ENCODE measurements around the gene TRAPPC2.
A peak's percentile ranks its signal among the peaks of the same experiment; 100 is the strongest.

Gene TRAPPC2

GRCh38 chrX:13669246-13669737 lies 65.1 kb downstream of the TRAPPC2 start:
- no peaks in the 10 kb centered on the region for H4K20me1 ChIP-seq (ENCODE audit: insufficient read depth)
- peak overlapping the region; percentile 68; the same call in 1 of the 2 replicates for H3K9ac ChIP-seq
- H3K36me3 ChIP-seq (ENCODE audit: insufficient read depth), result no peaks in the 10 kb centered on the region
- no peak for TF ChIP-seq CTCF (conservative IDR thresholded peaks at IDR 0.05; ENCODE audit: low read depth, low read length)
- H3K79me2 ChIP-seq (ENCODE audit: insufficient read depth, low read depth), result no peaks in the 10 kb centered on the region; the same call in 1 of the 2 replicates
- no peaks in the 10 kb centered on the region for H3K27me3 ChIP-seq (ENCODE audit: insufficient read depth, low read depth)
- peak overlapping the region; percentile 55; the same call in 1 of the 2 replicates for H3K4me2 ChIP-seq
- peak overlapping the region; percentile 15; the same call in 1 of the 2 replicates for H2AFZ ChIP-seq (ENCODE audit: low read depth)
- H3K27ac ChIP-seq, result peak overlapping the region; percentile 92
- no peak overlapping the region for H3K4me3 ChIP-seq (IDR thresholded peaks at IDR 0.05; ENCODE audit: insufficient read depth, low read depth, low read length)
- H3K4me1 ChIP-seq (ENCODE audit: low read depth, poor library complexity, severe bottlenecking), result peaks cover 65% of the 10 kb centered on the region

GRCh38 chrX:13667919-13668318 lies 66.5 kb downstream of the TRAPPC2 start:
- Histone ChIP-seq H3K36me3 (ENCODE audit: insufficient read depth) (no peaks in the 10 kb centered on the region), H3K4me3 (IDR thresholded peaks at IDR 0.05; ENCODE audit: insufficient read depth, low read depth, low read length) (no peak overlapping the region), H3K27ac (peak overlapping the region; percentile 92; the same call in 1 of the 2 replicates), H2AFZ (ENCODE audit: low read depth) (no peak overlapping the region), H3K27me3 (ENCODE audit: insufficient read depth, low read depth) (no peaks in the 10 kb centered on the region), H3K79me2 (ENCODE audit: insufficient read depth, low read depth) (no peaks in the 10 kb centered on the region; the same call in 1 of the 2 replicates), H3K4me1 (ENCODE audit: low read depth, poor library complexity, severe bottlenecking) (peaks cover 79% of the 10 kb centered on the region), H4K20me1 (ENCODE audit: insufficient read depth) (no peaks in the 10 kb centered on the region), H3K4me2 (peak overlapping the region; percentile 17; the same call in 1 of the 2 replicates), H3K9ac (no peak overlapping the region)
- TF ChIP-seq CTCF (conservative IDR thresholded peaks at IDR 0.05; ENCODE audit: low read depth, low read length), result no peak

- Histone ChIP-seq H4K20me1 (ENCODE audit: insufficient read depth) (no peaks in the 10 kb centered on the region), H3K4me3 (IDR thresholded peaks at IDR 0.05; ENCODE audit: insufficient read depth, low read depth, low read length) (no peak overlapping the region), H3K4me1 (ENCODE audit: low read depth, poor library complexity, severe bottlenecking) (peaks cover 85% of the 10 kb centered on the region), H3K79me2 (ENCODE audit: insufficient read depth, low read depth) (no peaks in the 10 kb centered on the region; the same call in 1 of the 2 replicates), H2AFZ (ENCODE audit: low read depth) (no peak overlapping the region), H3K4me2 (no peak overlapping the region; the same call in 1 of the 2 replicates), H3K27me3 (ENCODE audit: insufficient read depth, low read depth) (no peaks in the 10 kb centered on the region), H3K27ac (no peak overlapping the region; the same call in 1 of the 2 replicates), H3K9ac (no peak overlapping the region), H3K36me3 (ENCODE audit: insufficient read depth) (no peaks in the 10 kb centered on the region)
- no peak for TF ChIP-seq CTCF (conservative IDR thresholded peaks at IDR 0.05; ENCODE audit: low read depth, low read length)
These were observed 67.6 kb downstream of the TRAPPC2 start for GRCh38 chrX:13666836-13667235.

- no peaks in the 10 kb centered on the region for H3K27me3 ChIP-seq (ENCODE audit: insufficient read depth, low read depth)
- H3K4me3 ChIP-seq (IDR thresholded peaks at IDR 0.05; ENCODE audit: insufficient read depth, low read depth, low read length), result no peak overlapping the region
- H3K79me2 ChIP-seq (ENCODE audit: insufficient read depth, low read depth), result no peaks in the 10 kb centered on the region; the same call in 1 of the 2 replicates
- H3K4me2 ChIP-seq, result peak overlapping the region; percentile 83; the same call in 1 of the 2 replicates
- no peak for TF ChIP-seq CTCF (conservative IDR thresholded peaks at IDR 0.05; ENCODE audit: low read depth, low read length)
- H3K4me1 ChIP-seq (ENCODE audit: low read depth, poor library complexity, severe bottlenecking), result peaks cover 93% of the 10 kb centered on the region
- peak overlapping the region; percentile 98; the same call in 1 of the 2 replicates for H3K27ac ChIP-seq
- no peaks in the 10 kb centered on the region for H3K36me3 ChIP-seq (ENCODE audit: insufficient read depth)
- no peak overlapping the region for H2AFZ ChIP-seq (ENCODE audit: low read depth)
- no peak overlapping the region; the same call in 1 of the 2 replicates for H3K9ac ChIP-seq
- H4K20me1 ChIP-seq (ENCODE audit: insufficient read depth), result no peaks in the 10 kb centered on the region
These were observed 70.4 kb downstream of the TRAPPC2 start for GRCh38 chrX:13664020-13664419.

All from KMS-11 (cell line).